NCI-H1930 (cell line): Measurements from ENCODE around the gene MAP1B.

Source experiments
- DNase-seq, 2 experiments: peaks; one replicate each; lab custom pipeline; 2025; lab: John Stamatoyannopoulos, UW

MAP1B gene

DNA sequence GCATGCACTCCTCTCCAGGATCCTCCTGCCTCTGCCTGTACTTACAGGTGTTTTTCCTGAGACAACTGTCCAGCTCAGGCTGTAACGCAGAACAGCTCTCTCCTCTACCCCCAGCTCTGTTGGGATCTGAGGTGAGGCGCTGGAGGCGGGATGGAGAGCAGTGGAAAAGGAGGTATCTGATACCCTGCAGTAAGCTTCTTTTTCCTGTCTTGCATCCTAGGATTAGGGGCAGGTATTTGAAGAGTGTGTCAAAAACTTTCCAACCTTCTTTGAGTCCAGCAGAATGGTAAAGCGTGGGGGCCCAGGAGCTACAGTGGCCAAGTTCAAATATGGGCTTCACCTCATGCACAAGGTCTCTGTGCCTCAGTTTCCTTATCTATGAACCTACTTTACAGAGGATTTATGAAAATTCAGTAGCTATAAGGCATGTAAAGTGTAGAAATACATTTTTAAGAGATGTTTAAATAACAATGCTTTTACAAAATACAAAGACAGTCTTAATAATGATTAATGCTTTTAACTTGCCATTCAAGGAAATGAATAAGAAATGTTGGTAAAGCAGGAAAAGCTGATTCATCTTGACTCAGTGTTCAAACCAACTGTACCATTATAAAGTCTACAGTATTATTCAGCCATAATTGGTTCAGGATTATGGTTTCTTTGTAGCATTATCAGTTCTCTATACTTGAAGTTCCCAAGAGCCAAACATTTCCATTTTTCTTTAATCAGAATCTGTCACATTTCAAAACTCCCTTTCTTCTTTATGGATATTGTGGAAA is 26.1 kb downstream of the MAP1B start:
- no peak for DNase-seq

GRCh38 chr5:72134226-72134899 is 27.1 kb downstream of the MAP1B start:
- no peak for DNase-seq

DNA sequence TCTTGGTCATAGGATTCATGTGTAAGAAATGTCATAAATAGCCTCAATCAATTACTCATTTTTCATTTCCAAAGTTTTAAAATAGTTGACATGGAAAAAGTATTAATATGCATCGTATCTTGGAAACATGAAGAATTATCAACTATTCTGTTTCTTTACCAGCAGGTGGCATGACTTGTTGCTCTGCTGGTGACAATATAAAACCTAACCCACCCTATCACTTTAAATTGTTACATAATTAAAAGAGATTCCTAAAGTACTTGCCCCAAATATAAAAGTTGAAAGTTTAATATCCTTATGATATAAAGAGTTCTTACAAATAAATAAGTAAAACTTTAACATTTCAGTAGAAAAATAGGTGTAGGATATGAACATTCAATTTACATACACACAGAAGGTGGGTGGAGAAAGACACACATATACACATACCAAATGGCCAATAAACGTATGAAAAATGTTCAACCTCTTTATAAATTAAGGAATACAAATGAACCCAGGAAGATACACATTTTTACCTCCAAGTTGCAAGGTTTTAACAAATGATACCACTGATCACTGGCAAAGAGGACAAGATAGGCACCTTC is 30.6 kb downstream of the MAP1B start:
- DNase-seq, result no peak

GRCh38 chr5:72138943-72139521 is 31.8 kb downstream of the MAP1B start:
- no peak for DNase-seq

GRCh38 chr5:72140711-72141110 is 33.4 kb downstream of the MAP1B start:
- no peak for DNase-seq

DNA sequence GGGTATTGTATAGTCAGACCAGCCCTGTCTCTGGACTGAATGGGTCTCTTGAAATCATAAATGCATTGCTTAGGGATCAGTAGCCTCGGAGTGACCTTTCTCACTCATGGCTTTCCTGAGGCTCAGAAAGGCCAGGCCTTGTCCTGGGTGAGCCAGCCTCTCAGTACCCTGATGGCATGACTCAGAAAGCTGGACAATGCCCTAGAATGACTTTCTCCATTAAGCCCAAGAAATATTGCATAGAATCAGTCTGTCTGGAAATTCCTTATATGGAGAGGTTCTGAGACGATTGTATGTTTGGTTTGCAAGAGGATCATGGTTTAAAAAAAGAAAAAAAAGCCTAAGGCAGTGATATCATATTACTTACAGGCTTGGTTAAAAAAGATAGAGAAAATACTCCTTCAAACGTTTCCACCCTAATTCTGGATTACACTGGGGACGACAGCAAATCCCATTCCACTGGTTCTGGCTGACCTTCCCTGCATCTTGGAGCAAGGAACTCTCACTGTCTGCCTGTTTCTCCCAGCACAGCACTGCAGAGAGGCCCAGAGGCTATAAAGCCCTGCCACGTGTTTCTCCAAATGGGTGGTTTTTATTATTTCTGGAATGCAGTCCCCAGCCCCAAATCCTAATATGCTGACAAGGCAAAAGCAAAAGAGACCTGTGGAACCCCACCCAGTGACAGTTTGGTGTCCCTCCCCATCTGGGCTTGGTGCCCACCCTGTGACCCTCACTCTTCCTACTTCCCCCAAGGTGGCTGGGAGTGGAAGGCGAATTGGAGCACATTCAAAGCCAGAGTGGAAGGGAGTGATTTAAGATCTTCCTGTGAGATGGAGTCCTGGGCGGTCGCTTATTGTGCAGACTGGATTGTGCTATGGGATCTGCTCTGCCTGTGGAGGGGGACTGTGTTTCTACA is 34.4 kb downstream of the MAP1B start:
- DNase-seq, result no peak

- DNase-seq, result no peak
These were observed 37.5 kb downstream of the MAP1B start for GRCh38 chr5:72144762-72145161.

DNA sequence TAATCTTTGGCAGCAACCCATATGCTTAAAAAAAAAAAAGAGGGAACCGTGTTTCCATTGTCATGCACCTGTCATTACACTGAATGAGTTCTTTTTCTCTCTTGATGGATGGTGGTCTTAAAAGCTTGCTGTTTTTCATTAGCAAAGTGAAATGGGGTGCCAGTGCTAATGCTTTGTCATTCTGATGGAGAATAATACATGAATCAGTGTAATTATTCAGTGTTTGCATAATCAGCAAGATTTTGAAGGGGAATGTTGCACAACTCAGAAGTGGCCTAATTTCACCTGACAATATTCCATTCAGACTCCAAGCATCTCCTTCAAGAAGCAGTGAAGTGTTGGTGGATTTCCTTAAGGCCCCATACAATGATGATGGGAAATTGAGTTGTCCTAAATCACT is 38.1 kb downstream of the MAP1B start:
- DNase-seq, result no peak

- no peak for DNase-seq
These were observed 38.8 kb downstream of the MAP1B start for GRCh38 chr5:72146056-72146455.

DNA sequence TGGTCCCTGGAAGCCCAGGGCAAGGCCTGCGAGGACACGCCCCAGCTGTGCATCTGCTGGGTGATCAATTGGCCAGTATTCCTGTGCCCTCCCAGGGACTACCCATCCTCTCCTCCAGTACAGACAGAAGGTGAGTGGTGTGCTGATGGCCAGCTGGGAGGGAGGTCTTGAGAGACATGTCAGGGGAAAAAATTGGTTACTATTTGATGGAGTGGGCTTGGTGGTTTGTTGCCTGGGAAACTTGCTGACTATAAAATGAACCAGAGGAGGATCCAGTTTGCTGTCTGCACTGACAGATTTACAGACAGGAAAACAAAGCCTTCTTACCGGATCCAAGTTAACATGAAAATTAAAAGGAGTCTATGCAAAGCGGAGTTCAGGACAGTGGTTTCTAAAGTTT is 40.3 kb downstream of the MAP1B start:
- no peak for DNase-seq

- DNase-seq, result no peak
These were observed 42.5 kb downstream of the MAP1B start for GRCh38 chr5:72149742-72150141.

DNA sequence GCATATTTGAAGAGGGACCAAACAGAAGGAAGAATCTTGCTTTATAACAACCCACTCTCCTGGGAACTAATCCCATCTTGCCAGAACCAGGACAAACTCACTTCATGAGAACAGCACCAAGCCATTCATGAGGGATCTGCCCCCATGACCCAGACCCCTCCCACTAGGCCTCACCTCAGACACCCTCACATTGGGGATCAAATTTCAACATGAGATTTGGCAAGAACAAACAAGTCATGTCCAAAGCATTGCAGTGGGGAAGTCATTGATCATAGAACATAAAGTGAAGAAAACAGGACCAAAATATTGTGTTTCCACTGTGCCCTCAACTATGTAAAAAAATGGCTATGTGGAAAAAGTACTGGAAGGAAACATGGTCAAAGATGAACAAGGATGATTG is 43.9 kb downstream of the MAP1B start:
- DNase-seq, result no peak

GRCh38 chr5:72151646-72152045 is 44.4 kb downstream of the MAP1B start:
- DNase-seq, result no peak

DNA sequence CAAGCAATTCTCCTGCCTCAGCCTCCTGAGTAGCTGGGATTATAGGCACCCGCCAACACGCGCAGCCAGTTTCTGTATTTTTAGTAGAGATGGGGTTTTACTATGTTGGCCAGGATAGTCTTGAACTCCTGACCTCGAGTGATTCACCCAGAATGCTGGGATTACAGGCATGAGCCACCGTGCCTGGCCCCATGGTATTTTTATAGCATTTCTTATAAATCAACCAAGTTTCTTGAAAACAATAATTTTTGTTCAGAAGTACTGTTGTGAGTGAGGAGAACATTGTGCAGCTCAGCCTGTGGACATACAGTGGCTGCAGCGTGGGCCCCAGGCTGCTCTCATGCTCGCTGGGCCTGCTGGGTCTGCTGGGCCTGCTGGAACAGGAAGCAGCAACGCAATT is 45.3 kb downstream of the MAP1B start:
- no peak for DNase-seq

- DNase-seq, result no peak
These were observed 46.3 kb downstream of the MAP1B start for GRCh38 chr5:72153551-72153950.

- no peak for DNase-seq
These were observed 46.9 kb downstream of the MAP1B start for GRCh38 chr5:72154076-72154756.

- no peak for DNase-seq
These were observed 49.8 kb downstream of the MAP1B start for GRCh38 chr5:72156946-72157624.

DNA sequence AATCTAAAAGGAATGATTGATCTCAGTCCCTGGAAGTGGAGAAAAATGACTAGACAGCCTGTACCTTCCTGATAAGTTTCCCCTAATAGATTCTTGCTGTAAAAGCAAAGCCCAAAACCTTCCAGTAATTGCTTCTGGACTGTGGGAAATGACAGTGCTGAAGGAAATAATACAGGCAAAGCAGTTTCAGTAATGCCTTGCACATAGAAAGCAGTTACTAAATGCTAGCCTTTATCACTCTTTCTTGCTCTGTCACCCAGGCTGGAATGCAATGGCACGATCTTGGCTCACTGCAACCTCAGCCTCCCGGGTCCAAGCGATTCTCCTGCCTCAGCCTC is 50.3 kb downstream of the MAP1B start:
- no peak for DNase-seq

- no peak for DNase-seq
These were observed 52.2 kb downstream of the MAP1B start for GRCh38 chr5:72159501-72159911.

- peak in 1 of 2 experiments; percentile 19 for DNase-seq
These were observed 53.1 kb downstream of the MAP1B start for GRCh38 chr5:72160329-72160728.

GRCh38 chr5:72160959-72161358 is 53.7 kb downstream of the MAP1B start:
- no peak for DNase-seq
